ENCODE measurements around the gene UFSP1.
"Not testable (repeated sequence)": the region's sequence is repeated elsewhere in the genome, so short reads cannot be mapped to it uniquely, and the experiment has no call there.

Gene UFSP1

GRCh38 chr7:100888988-100889750 lies at the start of gene UFSP1:
UFSP1 (minus strand) TSS chr7:100889715; CDS start chr7:100889271, 444 bp downstream.
- DNase-seq (ENCODE audit: low read depth) = no peak

- DNase-seq (ENCODE audit: low read depth) = not testable (repeated sequence)
Measured at GRCh38 chr7:100936167-100936566, 46.7 kb upstream of the UFSP1 start.

GRCh38 chr7:100935381-100935780 lies 45.9 kb upstream of the UFSP1 start:
- DNase-seq (ENCODE audit: low read depth) = not testable (repeated sequence)

- no peak for DNase-seq (ENCODE audit: low read depth)
Measured at GRCh38 chr7:100933734-100934133, 44.2 kb upstream of the UFSP1 start.

- DNase-seq (ENCODE audit: low read depth) = no peak
Measured at GRCh38 chr7:100929808-100930174, 40.3 kb upstream of the UFSP1 start.

GRCh38 chr7:100923616-100924015 lies 34.1 kb upstream of the UFSP1 start:
- not testable (repeated sequence) for DNase-seq (ENCODE audit: low read depth)

- no peak for DNase-seq (ENCODE audit: low read depth)
Measured at GRCh38 chr7:100921039-100921438, 31.5 kb upstream of the UFSP1 start.

GRCh38 chr7:100919779-100920437 lies 30.4 kb upstream of the UFSP1 start:
- not testable (repeated sequence) for DNase-seq (ENCODE audit: low read depth)

- not testable (repeated sequence) for DNase-seq (ENCODE audit: low read depth)
Measured at GRCh38 chr7:100919335-100919734, 29.8 kb upstream of the UFSP1 start.

GRCh38 chr7:100914879-100915447 lies 25.4 kb upstream of the UFSP1 start:
- no peak for DNase-seq (ENCODE audit: low read depth)

GRCh38 chr7:100914208-100914878 lies 24.8 kb upstream of the UFSP1 start:
- no peak for DNase-seq (ENCODE audit: low read depth)

GRCh38 chr7:100911484-100911883 lies 22.0 kb upstream of the UFSP1 start:
- DNase-seq (ENCODE audit: low read depth) = no peak

GRCh38 chr7:100910443-100910842 lies 20.9 kb upstream of the UFSP1 start:
- DNase-seq (ENCODE audit: low read depth) = not testable (repeated sequence)

- no peak for DNase-seq (ENCODE audit: low read depth)
Measured at GRCh38 chr7:100908512-100908911, 19.0 kb upstream of the UFSP1 start.

- no peak for DNase-seq (ENCODE audit: low read depth)
Measured at GRCh38 chr7:100902638-100903037, 13.1 kb upstream of the UFSP1 start.

GRCh38 chr7:100901921-100902332 lies 12.4 kb upstream of the UFSP1 start:
- DNase-seq (ENCODE audit: low read depth) = no peak

- DNase-seq (ENCODE audit: low read depth) = no peak
Measured at GRCh38 chr7:100900978-100901377, 11.5 kb upstream of the UFSP1 start.

- DNase-seq (ENCODE audit: low read depth) = no peak
Measured at GRCh38 chr7:100899432-100899831, 9.9 kb upstream of the UFSP1 start.

GRCh38 chr7:100897772-100898454 lies 8.4 kb upstream of the UFSP1 start:
- DNase-seq (ENCODE audit: low read depth) = no peak

- no peak for DNase-seq (ENCODE audit: low read depth)
Measured at GRCh38 chr7:100896732-100897608, 7.5 kb upstream of the UFSP1 start.
